HG02588 (cell line): ENCODE data around the gene SMIM34.
"Not testable (repeated sequence)": the region's sequence is repeated elsewhere in the genome, so short reads cannot be mapped to it uniquely, and the experiment has no call there.

ENCODE experiments used
- ATAC-seq: cut with Tn5 transposase; IDR thresholded peaks from one replicate; pipeline ENCODE4 v1.9.1; 2021; ENCODE audit warnings: mild to moderate bottlenecking, moderate library complexity; ENCODE audit not compliant: unreplicated experiment

Gene SMIM34

GRCh38 chr21:34423805-34424204 lies at the start of gene SMIM34:
Gene SMIM34 (minus strand): TSS chr21:34423951. CDS start chr21:34423839, 112 bp downstream.
- not testable (repeated sequence) for ATAC-seq

- ATAC-seq, result not testable (repeated sequence)
Measured at GRCh38 chr21:34467333-34467732, 43.6 kb upstream of the SMIM34 start.

GRCh38 chr21:34459426-34459825 lies 35.7 kb upstream of the SMIM34 start:
- ATAC-seq, result not testable (repeated sequence)

GRCh38 chr21:34458266-34458665 lies 34.5 kb upstream of the SMIM34 start:
- not testable (repeated sequence) for ATAC-seq

- ATAC-seq, result not testable (repeated sequence)
Measured at GRCh38 chr21:34456180-34456579, 32.4 kb upstream of the SMIM34 start.

- not testable (repeated sequence) for ATAC-seq
Measured at GRCh38 chr21:34455628-34456027, 31.9 kb upstream of the SMIM34 start.

- ATAC-seq, result not testable (repeated sequence)
Measured at GRCh38 chr21:34447018-34447417, 23.3 kb upstream of the SMIM34 start.

GRCh38 chr21:34443486-34443885 lies 19.7 kb upstream of the SMIM34 start:
- ATAC-seq, result not testable (repeated sequence)

GRCh38 chr21:34429710-34430109 lies 6.0 kb upstream of the SMIM34 start:
- ATAC-seq, result not testable (repeated sequence)

- ATAC-seq, result not testable (repeated sequence)
Measured at GRCh38 chr21:34428441-34428840, 4.7 kb upstream of the SMIM34 start.

- not testable (repeated sequence) for ATAC-seq
Measured at GRCh38 chr21:34427339-34427738, 3.6 kb upstream of the SMIM34 start.

GRCh38 chr21:34417448-34418077 lies 6.2 kb downstream of the SMIM34 start:
- ATAC-seq, result not testable (repeated sequence)

GRCh38 chr21:34407294-34407693 lies 16.5 kb downstream of the SMIM34 start:
- ATAC-seq, result not testable (repeated sequence)

GRCh38 chr21:34406676-34407075 lies 17.1 kb downstream of the SMIM34 start:
- ATAC-seq, result not testable (repeated sequence)

- not testable (repeated sequence) for ATAC-seq
Measured at GRCh38 chr21:34406102-34406501, 17.6 kb downstream of the SMIM34 start.

- ATAC-seq, result not testable (repeated sequence)
Measured at GRCh38 chr21:34405686-34406085, 18.1 kb downstream of the SMIM34 start.

- not testable (repeated sequence) for ATAC-seq
Measured at GRCh38 chr21:34404742-34405141, 19.0 kb downstream of the SMIM34 start.

GRCh38 chr21:34400522-34400921 lies 23.2 kb downstream of the SMIM34 start:
- not testable (repeated sequence) for ATAC-seq

GRCh38 chr21:34383724-34384415 lies 39.9 kb downstream of the SMIM34 start:
- ATAC-seq, result peak; percentile 95

GRCh38 chr21:34383138-34383537 lies 40.6 kb downstream of the SMIM34 start:
- ATAC-seq, result not testable (repeated sequence)

- ATAC-seq, result peak; percentile 61
Measured at GRCh38 chr21:34375619-34375972, 48.2 kb downstream of the SMIM34 start.

- ATAC-seq, result peak; percentile 89
Measured at GRCh38 chr21:34374940-34375618, 48.7 kb downstream of the SMIM34 start, which contains the start of gene SMIM11. Gene SMIM11 (plus strand): TSS chr21:34375507. CDS start chr21:34379505, 3,998 bp downstream.
